PC-3 (cell line): ENCODE data around the gene PRICKLE1.

Experiments
- EZH2 ChIP-seq: fragments of 300-600 bp; sonication (generic); IDR thresholded peaks from one replicate; pipeline ENCODE4 v1.6.1; 2017; ENCODE audit warnings: antibody characterized with exemption, mild to moderate bottlenecking, low read length; ENCODE audit not compliant: unreplicated experiment
- TF ChIP-seq, protein P1 (sequence below): fragments of 300-600 bp; sonication (generic); conservative IDR thresholded peaks from 2 replicates; pipeline ENCODE4 v1.5.1; 2017; ENCODE audit warnings: antibody characterized with exemption, low read depth, mild to moderate bottlenecking, low read length

DNA sequence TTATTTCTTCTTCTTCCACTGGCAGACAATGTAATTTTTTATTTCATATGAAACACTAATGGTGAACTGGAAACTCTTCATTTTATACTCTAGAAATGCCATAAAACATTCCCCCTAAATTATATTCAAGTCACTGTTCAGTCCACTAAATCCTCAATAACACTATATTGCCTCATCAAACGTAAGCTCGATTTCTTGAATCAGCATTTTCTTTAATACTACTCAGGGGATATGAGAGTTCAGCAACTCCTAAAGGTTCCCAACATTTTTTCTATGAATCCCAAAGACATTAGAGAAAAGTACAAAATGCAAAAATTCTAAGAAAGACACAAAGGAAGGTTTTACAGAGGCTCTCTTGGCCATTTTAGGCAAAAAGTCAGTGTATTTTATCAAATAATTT is 59.3 kb downstream of the PRICKLE1 start:
- TF ChIP-seq, protein P1, sequence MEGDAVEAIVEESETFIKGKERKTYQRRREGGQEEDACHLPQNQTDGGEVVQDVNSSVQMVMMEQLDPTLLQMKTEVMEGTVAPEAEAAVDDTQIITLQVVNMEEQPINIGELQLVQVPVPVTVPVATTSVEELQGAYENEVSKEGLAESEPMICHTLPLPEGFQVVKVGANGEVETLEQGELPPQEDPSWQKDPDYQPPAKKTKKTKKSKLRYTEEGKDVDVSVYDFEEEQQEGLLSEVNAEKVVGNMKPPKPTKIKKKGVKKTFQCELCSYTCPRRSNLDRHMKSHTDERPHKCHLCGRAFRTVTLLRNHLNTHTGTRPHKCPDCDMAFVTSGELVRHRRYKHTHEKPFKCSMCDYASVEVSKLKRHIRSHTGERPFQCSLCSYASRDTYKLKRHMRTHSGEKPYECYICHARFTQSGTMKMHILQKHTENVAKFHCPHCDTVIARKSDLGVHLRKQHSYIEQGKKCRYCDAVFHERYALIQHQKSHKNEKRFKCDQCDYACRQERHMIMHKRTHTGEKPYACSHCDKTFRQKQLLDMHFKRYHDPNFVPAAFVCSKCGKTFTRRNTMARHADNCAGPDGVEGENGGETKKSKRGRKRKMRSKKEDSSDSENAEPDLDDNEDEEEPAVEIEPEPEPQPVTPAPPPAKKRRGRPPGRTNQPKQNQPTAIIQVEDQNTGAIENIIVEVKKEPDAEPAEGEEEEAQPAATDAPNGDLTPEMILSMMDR = no peak
- TF ChIP-seq EZH2 = no peak
